GM19351 (cell line): ENCODE measurements around the gene PRXL2B.
A peak's percentile ranks its signal among the peaks of the same experiment; 100 is the strongest.
"Not testable (repeated sequence)": the region's sequence is repeated elsewhere in the genome, so short reads cannot be mapped to it uniquely, and the experiment has no call there.

ENCODE experiments used
- ATAC-seq: cut with Tn5 transposase; IDR thresholded peaks from one replicate; pipeline ENCODE4 v1.9.1; 2021; ENCODE audit warnings: mild to moderate bottlenecking, moderate library complexity; ENCODE audit not compliant: unreplicated experiment

Gene PRXL2B

GRCh38 chr1:2564006-2564814 is 22.4 kb upstream of the PRXL2B start:
- no peak for ATAC-seq

GRCh38 chr1:2564815-2565374 is 21.7 kb upstream of the PRXL2B start:
- no peak for ATAC-seq

- no peak for ATAC-seq
Measured at GRCh38 chr1:2566101-2567045, 20.2 kb upstream of the PRXL2B start.

GRCh38 chr1:2567083-2567679 is 19.4 kb upstream of the PRXL2B start:
- ATAC-seq: no peak

GRCh38 chr1:2568187-2568816 is 18.3 kb upstream of the PRXL2B start:
- ATAC-seq: not testable (repeated sequence)

- ATAC-seq: no peak
Measured at GRCh38 chr1:2569060-2569459, 17.5 kb upstream of the PRXL2B start.

GRCh38 chr1:2569703-2570102 is 16.9 kb upstream of the PRXL2B start:
- ATAC-seq: not testable (repeated sequence)

- ATAC-seq: no peak
Measured at GRCh38 chr1:2570332-2570731, 16.2 kb upstream of the PRXL2B start.

GRCh38 chr1:2571348-2571747 is 15.2 kb upstream of the PRXL2B start:
- no peak for ATAC-seq

GRCh38 chr1:2573250-2573920 is 13.2 kb upstream of the PRXL2B start:
- no peak for ATAC-seq

- ATAC-seq: no peak
Measured at GRCh38 chr1:2574350-2574749, 12.2 kb upstream of the PRXL2B start.

GRCh38 chr1:2575801-2576663 is 10.5 kb upstream of the PRXL2B start:
- ATAC-seq: no peak

GRCh38 chr1:2577565-2578075 is 9.0 kb upstream of the PRXL2B start:
- peak; percentile 44 for ATAC-seq

- ATAC-seq: no peak
Measured at GRCh38 chr1:2578758-2579118, 7.8 kb upstream of the PRXL2B start.

- no peak for ATAC-seq
Measured at GRCh38 chr1:2580691-2581090, 5.9 kb upstream of the PRXL2B start.

GRCh38 chr1:2582391-2582790 is 4.2 kb upstream of the PRXL2B start:
- ATAC-seq: no peak

GRCh38 chr1:2583331-2583791 is 3.2 kb upstream of the PRXL2B start:
- no peak for ATAC-seq

GRCh38 chr1:2583871-2584351 is 2.7 kb upstream of the PRXL2B start:
- no peak for ATAC-seq
